Anterior cingulate cortex (tissue), 58 donors: Measurements from ENCODE around the gene GOLGA8B.
"Not testable (repeated sequence)": the region's sequence is repeated elsewhere in the genome, so short reads cannot be mapped to it uniquely, and the experiment has no call there.

Experiments
- DNase-seq, 58 donors: peaks; one replicate each; lab custom pipeline; 2025; lab: John Stamatoyannopoulos, UW

Gene GOLGA8B

GRCh38 chr15:34583399-34584329, at the start of gene GOLGA8B:
Gene GOLGA8B, minus strand, starts transcription at chr15:34583651. Its CDS starts 47,739 bp downstream, at chr15:34535912.
- DNase-seq, result peak in 52 of 58 donors; percentile 18 to 80 (median 45)

- DNase-seq, result not testable (repeated sequence)
These were observed 49.7 kb upstream of the GOLGA8B start for GRCh38 chr15:34633165-34633564.

GRCh38 chr15:34628577-34629152, 45.2 kb upstream of the GOLGA8B start:
- no peak for DNase-seq

GRCh38 chr15:34625007-34625406, 41.6 kb upstream of the GOLGA8B start:
- no peak for DNase-seq

- peak in 1 of 58 donors; percentile 3 for DNase-seq
These were observed 38.2 kb upstream of the GOLGA8B start for GRCh38 chr15:34621675-34622074.

GRCh38 chr15:34620814-34621213, 37.4 kb upstream of the GOLGA8B start:
- no peak for DNase-seq

GRCh38 chr15:34620142-34620541, 36.7 kb upstream of the GOLGA8B start:
- DNase-seq, result no peak

GRCh38 chr15:34619151-34619550, 35.7 kb upstream of the GOLGA8B start:
- DNase-seq, result no peak

- no peak for DNase-seq
These were observed 34.6 kb upstream of the GOLGA8B start for GRCh38 chr15:34618073-34618472.

GRCh38 chr15:34616613-34617012, 33.2 kb upstream of the GOLGA8B start:
- DNase-seq, result peak in 11 of 58 donors; percentile 1 to 30 (median 6)

GRCh38 chr15:34613997-34614396, 30.5 kb upstream of the GOLGA8B start:
- DNase-seq, result no peak

GRCh38 chr15:34613301-34613700, 29.9 kb upstream of the GOLGA8B start:
- DNase-seq, result no peak

GRCh38 chr15:34610354-34610753, 26.9 kb upstream of the GOLGA8B start:
- no peak for DNase-seq

GRCh38 chr15:34609102-34610057, 25.9 kb upstream of the GOLGA8B start:
- DNase-seq, result no peak

GRCh38 chr15:34608517-34608916, 25.1 kb upstream of the GOLGA8B start:
- no peak for DNase-seq

- no peak for DNase-seq
These were observed 24.4 kb upstream of the GOLGA8B start for GRCh38 chr15:34607832-34608231.

GRCh38 chr15:34606545-34606944, 23.1 kb upstream of the GOLGA8B start:
- no peak for DNase-seq

- no peak for DNase-seq
These were observed 22.7 kb upstream of the GOLGA8B start for GRCh38 chr15:34606131-34606530.

GRCh38 chr15:34603095-34603494, 19.6 kb upstream of the GOLGA8B start:
- no peak for DNase-seq

GRCh38 chr15:34600923-34601322, 17.5 kb upstream of the GOLGA8B start:
- no peak for DNase-seq
